A673 (cell line): ENCODE results near the gene AP3S2. TPM values are rescaled to one million over a fixed set of nuclear protein-coding genes. Genes with fewer than 3 reads are reported as not detected.

ENCODE experiments used
- BruUV-seq: library from RNA; stranded (reverse); fragments of 400-500 nt; replicated peaks from 2 replicates; lab custom pipeline; 2021; lab: Mats Ljungman, UMichigan
- CTCF ChIA-PET: fragments of 300-600 bp; sonication (Branson Sonifier 250); formaldehyde crosslinking; loops from one replicate; lab custom pipeline; 2022; ENCODE audit warnings: antibody characterized with exemption; lab: Charles Lee
- POLR2A ChIA-PET: fragments of 300-600 bp; sonication (Branson Sonifier 250); formaldehyde crosslinking; loops from one replicate; lab custom pipeline; 2022; ENCODE audit warnings: antibody characterized with exemption; ENCODE audit not compliant: low non-redundant PET; lab: Charles Lee
- DNase-seq: peaks from one replicate; pipeline ENCODE4 v3.0.0-alpha.2; 2015; ENCODE audit warnings: low spot score
- H3K27ac ChIP-seq: fragments of 200-600 bp; sonication (generic); 2 replicates; pipeline ENCODE4 v1.5.1; 2016; ENCODE audit warnings: mixed run types, low read depth, mild to moderate bottlenecking, mixed read lengths, antibody characterized with exemption, low read length; ENCODE audit not compliant: poor library complexity, severe bottlenecking
- H3K27me3 ChIP-seq: fragments of 200-600 bp; sonication (generic); replicated peaks from 2 replicates; pipeline ENCODE4 v1.6.1; 2017; ENCODE audit warnings: mixed run types, low read depth, mild to moderate bottlenecking, mixed read lengths, antibody characterized with exemption, low read length; ENCODE audit not compliant: insufficient read depth, poor library complexity
- H3K36me3 ChIP-seq: fragments of 200-600 bp; sonication (generic); 2 replicates; pipeline ENCODE4 v1.6.1; 2016; ENCODE audit warnings: mixed run types, mild to moderate bottlenecking, mixed read lengths, antibody characterized with exemption, low read length; ENCODE audit not compliant: insufficient read depth, poor library complexity, severe bottlenecking
- H3K4me1 ChIP-seq: fragments of 200-600 bp; sonication (generic); 2 replicates; pipeline ENCODE4 v1.6.1; 2017; ENCODE audit warnings: mixed run types, mild to moderate bottlenecking, mixed read lengths, antibody characterized with exemption, low read length; ENCODE audit not compliant: insufficient read depth, poor library complexity, severe bottlenecking
- H3K4me3 ChIP-seq: fragments of 200-600 bp; sonication (generic); 2 replicates; pipeline ENCODE4 v1.5.1; 2016; ENCODE audit warnings: low read depth, mixed run types, mild to moderate bottlenecking, mixed read lengths, low read length; ENCODE audit not compliant: poor library complexity, severe bottlenecking
- H3K9me3 ChIP-seq: fragments of 200-600 bp; sonication (generic); 2 replicates; pipeline ENCODE4 v1.6.1; 2016; ENCODE audit warnings: mixed run types, low read depth, mild to moderate bottlenecking, mixed read lengths, antibody characterized with exemption, low read length; ENCODE audit not compliant: poor library complexity, severe bottlenecking
- CTCF ChIP-seq: fragments of 300-800, 200-600 bp; sonication (generic); conservative IDR thresholded peaks from 2 replicates; pipeline ENCODE4 v1.5.1; 2017; ENCODE audit warnings: low read depth, mild to moderate bottlenecking, antibody characterized with exemption, low read length, moderate library complexity, mixed read lengths
- EZH2 ChIP-seq: fragments of 200-600 bp; sonication (generic); IDR thresholded peaks from 2 replicates; pipeline ENCODE4 v1.6.1; 2017; ENCODE audit warnings: borderline replicate concordance, low read depth, mild to moderate bottlenecking, mixed read lengths, antibody characterized with exemption, low read length; ENCODE audit not compliant: poor library complexity, severe bottlenecking
- intact Hi-C: fragments of 100-400 bp; cut with micrococcal nuclease; formaldehyde crosslinking; loops from one replicate; pipeline ENCODE4 v1.10.0; 2022; ENCODE audit not compliant: unreplicated experiment
- total RNA-seq: library from RNA; stranded (reverse); gene quantifications from 2 replicates; pipeline ENCODE4 v1.2.3, GENCODE V29; 2021

Gene AP3S2
- total RNA-seq, 1 experiment from 2014 or later: 32.0 TPM

- Histone ChIP-seq H3K27ac (no peak overlapping the region), H3K4me1 (no peaks in the 10 kb centered on the region), H3K27me3 (no peaks in the 10 kb centered on the region), H3K4me3 (no peak overlapping the region), H3K36me3 (peaks cover 4% of the 10 kb centered on the region), H3K9me3 (no peaks in the 10 kb centered on the region)
- intact Hi-C loops: no loop called here
- no peak for TF ChIP-seq EZH2
- no peak for DNase-seq
- CTCF ChIA-PET: no interaction called here
- no TSS peak for BruUV-seq
- POLR2A ChIA-PET: no interaction called here
Observed at GRCh38 chr15:89851673-89852341, 42.0 kb downstream of the AP3S2 start.

DNA sequence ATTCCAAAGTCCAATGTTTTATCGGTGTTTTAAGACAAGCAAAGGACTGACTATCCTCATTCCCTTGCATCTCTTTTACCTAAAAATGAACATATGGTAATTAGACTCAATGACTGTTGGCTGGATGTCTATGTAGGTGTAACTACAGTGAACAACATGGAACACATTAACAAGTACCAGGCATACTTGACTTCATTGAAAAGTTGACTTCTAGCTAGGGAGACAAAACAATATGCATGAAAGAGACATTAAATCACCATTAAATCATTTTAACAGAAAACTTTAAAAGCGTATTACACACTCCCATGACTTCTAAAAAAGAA, 44.9 kb downstream of the AP3S2 start:
- BruUV-seq: no TSS peak
- H3K4me1 ChIP-seq: no peaks in the 10 kb centered on the region
- POLR2A ChIA-PET: no interaction called here
- no peak for TF ChIP-seq CTCF
- TF ChIP-seq EZH2: no peak
- no peaks in the 10 kb centered on the region for H3K27me3 ChIP-seq
- no peak overlapping the region for H3K27ac ChIP-seq
- DNase-seq: no peak
- H3K4me3 ChIP-seq: no peak overlapping the region
- H3K9me3 ChIP-seq: no peaks in the 10 kb centered on the region
- intact Hi-C loops: no loop called here
- peaks cover 4% of the 10 kb centered on the region for H3K36me3 ChIP-seq
- CTCF ChIA-PET: no interaction called here

DNA sequence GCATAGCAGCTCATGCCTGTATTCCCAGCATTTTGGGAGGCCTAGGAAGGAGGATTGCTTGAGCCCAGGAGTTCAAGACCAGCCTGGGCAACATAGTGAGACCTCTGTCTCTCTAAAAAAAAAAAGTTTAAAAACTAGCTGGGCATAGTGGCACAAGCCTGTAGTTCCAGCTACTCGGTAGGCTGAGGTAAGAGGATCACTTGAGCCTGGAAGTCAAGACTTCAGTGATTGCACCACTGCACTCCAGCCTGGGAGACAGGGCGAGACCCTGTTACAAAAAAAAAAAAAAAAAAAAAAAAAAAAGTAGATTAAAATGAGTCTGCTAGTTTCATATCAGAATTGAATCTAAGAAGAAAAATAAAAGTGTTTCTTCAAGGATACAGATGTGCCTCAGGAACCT, 46.7 kb downstream of the AP3S2 start:
- DNase-seq: no peak
- peaks cover 4% of the 10 kb centered on the region for H3K36me3 ChIP-seq
- intact Hi-C loops: no loop called here
- TF ChIP-seq CTCF (no peak), EZH2 (no peak)
- BruUV-seq: no TSS peak
- no peaks in the 10 kb centered on the region for H3K4me1 ChIP-seq
- no peaks in the 10 kb centered on the region for H3K9me3 ChIP-seq
- ChIA-PET POLR2A (no interaction called here), CTCF (no interaction called here)
- no peak overlapping the region for H3K4me3 ChIP-seq
- no peak overlapping the region for H3K27ac ChIP-seq
- H3K27me3 ChIP-seq: no peaks in the 10 kb centered on the region
